ENCODE data around the gene BPIFA2.
"Not testable (repeated sequence)": the region's sequence is repeated elsewhere in the genome, so short reads cannot be mapped to it uniquely, and the experiment has no call there.

Gene BPIFA2

GRCh38 chr20:33180169-33180568 is 12.2 kb downstream of the BPIFA2 start:
- TF ChIP-seq CTCF (IDR thresholded peaks at IDR 0.05; ENCODE audit: low read length, missing control alignments): no peak
- H3K4me3 ChIP-seq (replicated peaks; ENCODE audit: low read depth, low read length): no peak overlapping the region
- no peak for DNase-seq (ENCODE audit: low read depth)

- H3K4me3 ChIP-seq (replicated peaks; ENCODE audit: low read depth, low read length): no peak overlapping the region
- no peak for DNase-seq (ENCODE audit: low read depth)
- no peak for TF ChIP-seq CTCF (IDR thresholded peaks at IDR 0.05; ENCODE audit: low read length, missing control alignments)
Measured at GRCh38 chr20:33181482-33182093, 13.6 kb downstream of the BPIFA2 start.

- no peak for DNase-seq (ENCODE audit: low read depth)
- TF ChIP-seq CTCF (IDR thresholded peaks at IDR 0.05; ENCODE audit: low read length, missing control alignments): no peak
- no peak overlapping the region for H3K4me3 ChIP-seq (replicated peaks; ENCODE audit: low read depth, low read length)
Measured at GRCh38 chr20:33183312-33183711, 15.4 kb downstream of the BPIFA2 start.

- not testable (repeated sequence) for H3K4me3 ChIP-seq (replicated peaks; ENCODE audit: low read depth, low read length); DNase-seq (ENCODE audit: low read depth)
Measured at GRCh38 chr20:33185031-33185590, 17.2 kb downstream of the BPIFA2 start.

GRCh38 chr20:33187491-33187890 is 19.5 kb downstream of the BPIFA2 start:
- TF ChIP-seq CTCF (IDR thresholded peaks at IDR 0.05; ENCODE audit: low read length, missing control alignments): no peak
- DNase-seq (ENCODE audit: low read depth): no peak
- no peak overlapping the region for H3K4me3 ChIP-seq (replicated peaks; ENCODE audit: low read depth, low read length)

- no peak overlapping the region for H3K4me3 ChIP-seq (replicated peaks; ENCODE audit: low read depth, low read length)
- no peak for DNase-seq (ENCODE audit: low read depth)
- TF ChIP-seq CTCF (IDR thresholded peaks at IDR 0.05; ENCODE audit: low read length, missing control alignments): no peak
Measured at GRCh38 chr20:33188421-33188820, 20.5 kb downstream of the BPIFA2 start.

GRCh38 chr20:33191484-33191883 is 23.5 kb downstream of the BPIFA2 start:
- no peak for TF ChIP-seq CTCF (IDR thresholded peaks at IDR 0.05; ENCODE audit: low read length, missing control alignments)
- no peak overlapping the region for H3K4me3 ChIP-seq (replicated peaks; ENCODE audit: low read depth, low read length)
- no peak for DNase-seq (ENCODE audit: low read depth)

Data from fibroblast of pulmonary artery (primary cell).